Glutamatergic neuron (in vitro differentiated cells): ENCODE results near the gene KCNK5. TPM values are rescaled to one million over a fixed set of nuclear protein-coding genes. Genes with fewer than 3 reads are reported as not detected.

Experiments
- DNase-seq: peaks from one replicate; pipeline ENCODE4 v3.0.0; 2022
- H3K27ac Mint-ChIP-seq: one replicate; pipeline ENCODE4 v1.8.0; 2020; ENCODE audit warnings: mild to moderate bottlenecking, mixed read lengths, inconsistent platforms; ENCODE audit not compliant: unreplicated experiment
- H3K27me3 Mint-ChIP-seq: one replicate; pipeline ENCODE4 v1.8.0; 2020; ENCODE audit warnings: mild to moderate bottlenecking, moderate library complexity, mixed read lengths, inconsistent platforms; ENCODE audit not compliant: unreplicated experiment
- H3K36me3 Mint-ChIP-seq: one replicate; pipeline ENCODE4 v1.8.0; 2020; ENCODE audit warnings: mild to moderate bottlenecking, mixed read lengths, inconsistent platforms; ENCODE audit not compliant: unreplicated experiment
- H3K4me1 Mint-ChIP-seq: one replicate; pipeline ENCODE4 v1.8.0; 2020; ENCODE audit warnings: mild to moderate bottlenecking, low read depth, mixed read lengths, inconsistent platforms; ENCODE audit not compliant: unreplicated experiment
- H3K4me3 Mint-ChIP-seq: one replicate; pipeline ENCODE4 v1.8.0; 2020; ENCODE audit warnings: mild to moderate bottlenecking, mixed read lengths, inconsistent platforms; ENCODE audit not compliant: unreplicated experiment
- H3K9me3 Mint-ChIP-seq: one replicate; pipeline ENCODE4 v1.8.0; 2020; ENCODE audit warnings: mild to moderate bottlenecking, moderate library complexity, mixed read lengths, inconsistent platforms; ENCODE audit not compliant: unreplicated experiment
- CTCF ChIP-seq: fragments of 200-600 bp; sonication (generic); IDR thresholded peaks from one replicate; pipeline ENCODE4 v1.5.0; 2021; ENCODE audit not compliant: partially characterized antibody, unreplicated experiment
- long read RNA-seq: library from polyadenylated mRNA; unstranded; transcript quantifications from one replicate; pipeline ENCODE4 v2.0.0, GENCODE V29; 2020; ENCODE audit not compliant: unreplicated experiment
- total RNA-seq: library from RNA; stranded (reverse); fragmentation: NEBNext Ultra II Directional; extraction: Animal tissue kit (Norgen Biotek cat#: 25700); gene quantifications from one replicate; pipeline ENCODE4 v1.2.1, GENCODE V29; 2021; ENCODE audit not compliant: unreplicated experiment

The KCNK5 gene, protein sequence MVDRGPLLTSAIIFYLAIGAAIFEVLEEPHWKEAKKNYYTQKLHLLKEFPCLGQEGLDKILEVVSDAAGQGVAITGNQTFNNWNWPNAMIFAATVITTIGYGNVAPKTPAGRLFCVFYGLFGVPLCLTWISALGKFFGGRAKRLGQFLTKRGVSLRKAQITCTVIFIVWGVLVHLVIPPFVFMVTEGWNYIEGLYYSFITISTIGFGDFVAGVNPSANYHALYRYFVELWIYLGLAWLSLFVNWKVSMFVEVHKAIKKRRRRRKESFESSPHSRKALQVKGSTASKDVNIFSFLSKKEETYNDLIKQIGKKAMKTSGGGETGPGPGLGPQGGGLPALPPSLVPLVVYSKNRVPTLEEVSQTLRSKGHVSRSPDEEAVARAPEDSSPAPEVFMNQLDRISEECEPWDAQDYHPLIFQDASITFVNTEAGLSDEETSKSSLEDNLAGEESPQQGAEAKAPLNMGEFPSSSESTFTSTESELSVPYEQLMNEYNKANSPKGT
- 0.71 TPM for total RNA-seq
- long read RNA-seq, result 0 reads

GRCh38 chr6:39228992-39229767 lies at the start of gene KCNK5:
Gene KCNK5 (minus strand): TSS chr6:39229475. CDS start chr6:39229111, 364 bp downstream.
- H3K9me3 Mint-ChIP-seq, result no peaks in the 10 kb centered on the region
- peak; percentile 81 for DNase-seq
- H3K36me3 Mint-ChIP-seq, result no peaks in the 10 kb centered on the region
- H3K27ac Mint-ChIP-seq, result no peak within 1 kb of the TSS
- TF ChIP-seq CTCF, result peak; percentile 77
- peaks cover 8% of the 10 kb centered on the region for H3K27me3 Mint-ChIP-seq
- H3K4me3 Mint-ChIP-seq, result peak within 1 kb of the TSS; percentile 63
- peaks cover 11% of the 10 kb centered on the region for H3K4me1 Mint-ChIP-seq

GRCh38 chr6:39276379-39276995 lies 47.2 kb upstream of the KCNK5 start:
- H3K27ac Mint-ChIP-seq, result no peak overlapping the region
- no peaks in the 10 kb centered on the region for H3K4me1 Mint-ChIP-seq
- peaks cover 6% of the 10 kb centered on the region for H3K9me3 Mint-ChIP-seq
- peaks cover 1% of the 10 kb centered on the region for H3K27me3 Mint-ChIP-seq
- TF ChIP-seq CTCF, result no peak
- DNase-seq, result no peak
- H3K4me3 Mint-ChIP-seq, result no peak overlapping the region
- H3K36me3 Mint-ChIP-seq, result no peaks in the 10 kb centered on the region

- Mint-ChIP-seq H3K27me3 (peaks cover 1% of the 10 kb centered on the region), H3K9me3 (peaks cover 4% of the 10 kb centered on the region), H3K4me3 (no peak overlapping the region), H3K4me1 (no peaks in the 10 kb centered on the region), H3K36me3 (peaks cover 5% of the 10 kb centered on the region), H3K27ac (no peak overlapping the region)
- no peak for DNase-seq
- no peak for TF ChIP-seq CTCF
Measured at GRCh38 chr6:39274903-39275302, 45.6 kb upstream of the KCNK5 start.

- no peaks in the 10 kb centered on the region for H3K4me1 Mint-ChIP-seq
- H3K4me3 Mint-ChIP-seq, result no peak overlapping the region
- DNase-seq, result no peak
- H3K27ac Mint-ChIP-seq, result no peak overlapping the region
- H3K9me3 Mint-ChIP-seq, result peaks cover 4% of the 10 kb centered on the region
- peaks cover 1% of the 10 kb centered on the region for H3K27me3 Mint-ChIP-seq
- H3K36me3 Mint-ChIP-seq, result peaks cover 5% of the 10 kb centered on the region
- no peak for TF ChIP-seq CTCF
Measured at GRCh38 chr6:39274471-39274870, 45.2 kb upstream of the KCNK5 start.
